Measurements from ENCODE around the gene NEB. TPM values are rescaled to one million over a fixed set of nuclear protein-coding genes. Genes with fewer than 3 reads are reported as not detected.
A peak's percentile ranks its signal among the peaks of the same experiment; 100 is the strongest.

NEB gene
- total and polyA plus RNA-seq, 2 experiments from 2014 or later: 0.40 to 1.2 TPM

GRCh38 chr2:151765760-151766410, 31.6 kb upstream of the NEB start:
- H3K4me3 ChIP-seq: no peak overlapping the region
- no peaks in the 10 kb centered on the region for H3K4me1 ChIP-seq (ENCODE audit: low read depth)
- DNase-seq (ENCODE audit: low read depth in 1 of 2, low spot score in 1 of 2): no peak
- no peaks in the 10 kb centered on the region for H3K9me3 ChIP-seq (ENCODE audit: low read depth)
- H3K27me3 ChIP-seq: no peaks in the 10 kb centered on the region
- no peak overlapping the region for H3K27ac ChIP-seq
- no peaks in the 10 kb centered on the region for H3K36me3 ChIP-seq
- TF ChIP-seq CTCF (IDR thresholded peaks at IDR 0.05; ENCODE audit: low read depth, low read length): no peak

GRCh38 chr2:151762694-151763093, 28.4 kb upstream of the NEB start:
- no peak overlapping the region for H3K27ac ChIP-seq
- H3K36me3 ChIP-seq: no peaks in the 10 kb centered on the region
- TF ChIP-seq CTCF (IDR thresholded peaks at IDR 0.05; ENCODE audit: low read depth, low read length): no peak
- no peaks in the 10 kb centered on the region for H3K9me3 ChIP-seq (ENCODE audit: low read depth)
- DNase-seq (ENCODE audit: low read depth in 1 of 2, low spot score in 1 of 2): no peak
- H3K27me3 ChIP-seq: no peaks in the 10 kb centered on the region
- no peak overlapping the region for H3K4me3 ChIP-seq
- peaks cover 3% of the 10 kb centered on the region for H3K4me1 ChIP-seq (ENCODE audit: low read depth)

- no peaks in the 10 kb centered on the region for H3K27me3 ChIP-seq
- no peaks in the 10 kb centered on the region for H3K36me3 ChIP-seq
- no peaks in the 10 kb centered on the region for H3K9me3 ChIP-seq (ENCODE audit: low read depth)
- H3K4me3 ChIP-seq: no peak overlapping the region
- no peak overlapping the region for H3K27ac ChIP-seq
- peaks cover 13% of the 10 kb centered on the region for H3K4me1 ChIP-seq (ENCODE audit: low read depth)
- DNase-seq (ENCODE audit: low read depth in 1 of 2, low spot score in 1 of 2): no peak
- no peak for TF ChIP-seq CTCF (IDR thresholded peaks at IDR 0.05; ENCODE audit: low read depth, low read length)
Observed at GRCh38 chr2:151761687-151762086, 27.4 kb upstream of the NEB start.

GRCh38 chr2:151761193-151761592, 26.9 kb upstream of the NEB start:
- H3K27ac ChIP-seq: no peak overlapping the region

GRCh38 chr2:151760139-151760650, 25.9 kb upstream of the NEB start:
- H3K36me3 ChIP-seq: no peaks in the 10 kb centered on the region
- H3K4me3 ChIP-seq: no peak overlapping the region
- DNase-seq (ENCODE audit: low read depth in 1 of 2, low spot score in 1 of 2): peak in 1 of 2 donors; percentile 22
- H3K27me3 ChIP-seq: no peaks in the 10 kb centered on the region
- peaks cover 28% of the 10 kb centered on the region for H3K4me1 ChIP-seq (ENCODE audit: low read depth)
- no peak overlapping the region for H3K27ac ChIP-seq
- H3K9me3 ChIP-seq (ENCODE audit: low read depth): no peaks in the 10 kb centered on the region
- no peak for TF ChIP-seq CTCF (IDR thresholded peaks at IDR 0.05; ENCODE audit: low read depth, low read length)

More at GRCh38 chr2:151761193-151761592, 26.9 kb upstream of the NEB start:
- TF ChIP-seq CTCF (IDR thresholded peaks at IDR 0.05; ENCODE audit: low read depth, low read length): no peak
- no peaks in the 10 kb centered on the region for H3K9me3 ChIP-seq (ENCODE audit: low read depth)
- no peak overlapping the region for H3K4me3 ChIP-seq
- H3K4me1 ChIP-seq (ENCODE audit: low read depth): peaks cover 18% of the 10 kb centered on the region
- no peak for DNase-seq (ENCODE audit: low read depth in 1 of 2, low spot score in 1 of 2)
- no peaks in the 10 kb centered on the region for H3K36me3 ChIP-seq
- no peaks in the 10 kb centered on the region for H3K27me3 ChIP-seq
